K562 (cell line): Measurements from ENCODE around the gene FGFRL1. TPM values are rescaled to one million over a fixed set of nuclear protein-coding genes. Genes with fewer than 3 reads are reported as not detected.
A peak's percentile ranks its signal among the peaks of the same experiment; 100 is the strongest.

Experiments
- ATF4 ChIP-seq: fragments of 450-650 bp; formaldehyde crosslinking; IDR thresholded peaks from 2 replicates; pipeline ENCODE4 v1.4.0; 2022; ENCODE audit warnings: mild to moderate bottlenecking, moderate library complexity
- BCLAF1 ChIP-seq, 2 experiments: fragments of 450-650 bp in 1 of 2; IDR thresholded peaks; 2 replicates each; pipeline ENCODE4 v1.6.1; 2011 to 2017; ENCODE audit warnings: low read depth in 2 of 2, antibody characterized with exemption in 1 of 2, borderline replicate concordance in 1 of 2, low read length in 1 of 2, mild to moderate bottlenecking in 1 of 2, mixed read lengths in 1 of 2; ENCODE audit not compliant: control insufficient read depth in 1 of 2
- CTCF ChIP-seq, 3 experiments: IDR thresholded peaks in 2 of 3; conservative IDR thresholded peaks in 1 of 3; 2 replicates each; pipeline ENCODE4 v1.5.1; 2011 to 2012; ENCODE audit warnings: low read length in 3 of 3, mild to moderate bottlenecking in 3 of 3, control low read depth in 2 of 3, improper control_type of control experiment in 1 of 3, inconsistent platforms in 1 of 3, low read depth in 1 of 3, mixed read lengths in 1 of 3, moderate library complexity in 1 of 3; ENCODE audit not compliant: insufficient read depth in 2 of 3
- EP400 ChIP-seq: fragments of 450-650 bp; IDR thresholded peaks from 2 replicates; pipeline ENCODE4 v1.6.1; 2017; ENCODE audit warnings: antibody characterized with exemption, mild to moderate bottlenecking, moderate library complexity
- FIP1L1 ChIP-seq: fragments of 200-400 bp; formaldehyde crosslinking; IDR thresholded peaks from 2 replicates; pipeline ENCODE4 v1.6.1; 2018; ENCODE audit warnings: mild to moderate bottlenecking, low read depth, low read length; ENCODE audit not compliant: poor library complexity, severe bottlenecking
- HBP1 ChIP-seq: fragments of 450-650 bp; formaldehyde crosslinking; IDR thresholded peaks from 2 replicates; pipeline ENCODE4 v1.4.0; 2022; ENCODE audit warnings: missing genetic modification characterization
- HDGF ChIP-seq: fragments of 450-650 bp; IDR thresholded peaks from 2 replicates; pipeline ENCODE4 v1.6.1; 2016
- HEY1 ChIP-seq: fragments of 250-450 bp; sonication (Bioruptor Pico); IDR thresholded peaks from 2 replicates; pipeline ENCODE4 v1.5.0; 2020; ENCODE audit warnings: mild to moderate bottlenecking, moderate library complexity, borderline replicate concordance
- HMGN3 ChIP-seq: IDR thresholded peaks from 2 replicates; pipeline ENCODE4 v1.6.1; 2011; ENCODE audit warnings: borderline replicate concordance, low read depth, mild to moderate bottlenecking, mixed read lengths, low read length; ENCODE audit not compliant: insufficient read length; ENCODE audit errors: extremely low read depth
- KAT2B ChIP-seq: IDR thresholded peaks from one replicate; pipeline ENCODE4 v1.6.1; 2012; ENCODE audit warnings: low read depth, mild to moderate bottlenecking, control low read depth, inconsistent platforms, low read length, moderate library complexity
- MCM5 ChIP-seq: fragments of 450-650 bp; IDR thresholded peaks from 2 replicates; pipeline ENCODE4 v1.6.1; 2016; ENCODE audit warnings: low read depth
- PHF8 ChIP-seq: fragments of 200-600 bp; sonication (generic); IDR thresholded peaks from 2 replicates; pipeline ENCODE4 v1.6.1; 2012; ENCODE audit warnings: mixed run types, mild to moderate bottlenecking, inconsistent platforms, low read length, moderate library complexity, borderline replicate concordance
- POLR2G ChIP-seq: fragments of 200-400 bp; formaldehyde crosslinking; IDR thresholded peaks from 2 replicates; pipeline ENCODE4 v1.6.1; 2017; ENCODE audit warnings: low read depth, mild to moderate bottlenecking, antibody characterized with exemption, low read length, moderate library complexity
- RBBP5 ChIP-seq: fragments of 200-600 bp; sonication (generic); IDR thresholded peaks from 2 replicates; pipeline ENCODE4 v1.6.1; 2012; ENCODE audit warnings: borderline replicate concordance, mild to moderate bottlenecking, low read length, control low read depth, inconsistent platforms; ENCODE audit not compliant: insufficient read depth, poor library complexity, severe bottlenecking
- RBM14 ChIP-seq: fragments of 200-400 bp; formaldehyde crosslinking; IDR thresholded peaks from 2 replicates; pipeline ENCODE4 v1.6.1; 2018; ENCODE audit warnings: low read depth, mild to moderate bottlenecking, low read length, moderate library complexity, borderline replicate concordance; ENCODE audit not compliant: insufficient read depth
- ZBTB7A ChIP-seq: IDR thresholded peaks from 2 replicates; pipeline ENCODE4 v1.6.1; 2011; ENCODE audit warnings: low read depth, mild to moderate bottlenecking, low read length, moderate library complexity, borderline replicate concordance; ENCODE audit not compliant: control insufficient read depth
- ZNF23 ChIP-seq: fragments of 250-450 bp; sonication (Bioruptor Pico); IDR thresholded peaks from 2 replicates; pipeline ENCODE4 v1.4.0; 2020; ENCODE audit warnings: mild to moderate bottlenecking
- polyA plus RNA-seq, 8 experiments: library from polyadenylated mRNA; depleted of rRNA in 4 of 8; stranded (reverse) in 5 of 8; unstranded in 3 of 8; fragments of >200 nt; fragmentation: Nextera tagmentation in 2 of 8; fragmentation: Illumina TruSeq in 1 of 8; extraction: Ambion mirVana in 2 of 8; extraction: Trizol in 1 of 8; gene quantifications; 2 replicates each; pipeline versions ENCODE4 v1.2.1 to v1.2.3, GENCODE V29; 2011 to 2014; ENCODE audit warnings: inconsistent platforms in 1 of 8, missing spikeins in 1 of 8
- total RNA-seq, 7 experiments: library from RNA; depleted of rRNA in 6 of 7; stranded (reverse); fragments of >200 nt in 6 of 7; fragmentation: Illumina TruSeq in 2 of 7; extraction: Trizol in 2 of 7; gene quantifications; 2 replicates each; pipeline versions ENCODE4 v1.2.1 to v1.2.3, GENCODE V29; 2011 to 2021; ENCODE audit warnings: low replicate concordance in 1 of 7

FGFRL1 gene
- total and polyA plus RNA-seq, 9 of the 15 experiments (the other 6 are each of a cell fraction or from before 2014, with no cell fraction given), result 0.34 to 49.9 (median 14.6) TPM

GRCh38 chr4:973431-974397, 37.7 kb upstream of the FGFRL1 start, which contains the start of gene DGKQ (continued):
- TF ChIP-seq BCLAF1 (IDR thresholded peaks at IDR 0.05; ENCODE audit: borderline replicate concordance in 1 of 2, control insufficient read depth in 1 of 2, low read depth in 2 of 2, low read length in 1 of 2), result no peak
- peak; percentile 57 for TF ChIP-seq HMGN3
- TF ChIP-seq ZNF23 (CRISPR knock-in tag), result no peak
- TF ChIP-seq KAT2B, result no peak
- 0 out of 6 replicates have a peak, but pooled peaks of 1 of the 3 experiments have one; percentile 3 for TF ChIP-seq CTCF (IDR thresholded peaks at IDR 0.05 in 2 of 3, conservative IDR thresholded peaks at IDR 0.05 in 1 of 3; ENCODE audit: insufficient read depth in 2 of 3, low read depth in 1 of 3, low read length in 3 of 3)
- TF ChIP-seq MCM5, result no peak
- no peak for TF ChIP-seq HDGF
- no peak for TF ChIP-seq HBP1 (CRISPR knock-in tag)
- TF ChIP-seq RBBP5, result peak; percentile 61
- TF ChIP-seq HEY1 (CRISPR knock-in tag), result no peak
- TF ChIP-seq ZBTB7A, result peak; percentile 51; the same call in 1 of the 2 replicates
- peak; percentile 63; the same call in 1 of the 2 replicates for TF ChIP-seq PHF8
- TF ChIP-seq RBM14, result no peak
- TF ChIP-seq EP400, result no peak
- peak; percentile 75 for TF ChIP-seq POLR2G
- TF ChIP-seq ATF4 (CRISPR knock-in tag), result 0 out of 2 replicates have a peak, but pooled peaks have one; percentile 26
- TF ChIP-seq FIP1L1, result peak; percentile 77
